Loucy (cell line): ENCODE data around the gene LCMT1.

Experiments used
- H2AFZ ChIP-seq: fragments of 200-600 bp; sonication (generic); 2 replicates; pipeline ENCODE4 v1.6.0; 2016; ENCODE audit warnings: antibody characterized with exemption, mild to moderate bottlenecking, low read length, moderate library complexity
- H3F3A ChIP-seq: fragments of 200-600 bp; 2 replicates; pipeline ENCODE4 v1.6.0; 2016; ENCODE audit warnings: antibody characterized with exemption, low read depth, mild to moderate bottlenecking
- H3K27me3 ChIP-seq: fragments of 200-600 bp; sonication (generic); 2 replicates; pipeline ENCODE4 v1.6.1; 2014; ENCODE audit warnings: low read length, mild to moderate bottlenecking; ENCODE audit not compliant: insufficient read depth, poor library complexity, severe bottlenecking
- H3K36me3 ChIP-seq: fragments of 200-600 bp; sonication (generic); 2 replicates; pipeline ENCODE4 v1.6.1; 2016; ENCODE audit warnings: low read length; ENCODE audit not compliant: insufficient read depth
- H3K4me1 ChIP-seq: fragments of 200-600 bp; sonication (generic); 2 replicates; pipeline ENCODE4 v1.5.1; 2014; ENCODE audit warnings: low read length, mild to moderate bottlenecking; ENCODE audit not compliant: insufficient read depth, poor library complexity, severe bottlenecking
- H3K4me2 ChIP-seq: fragments of 200-600 bp; sonication (generic); 2 replicates; pipeline ENCODE4 v1.6.0; 2014; ENCODE audit warnings: antibody characterized with exemption, low read length, low read depth, mild to moderate bottlenecking; ENCODE audit not compliant: poor library complexity, severe bottlenecking
- H3K4me3 ChIP-seq: fragments of 200-600 bp; sonication (generic); 2 replicates; pipeline ENCODE4 v1.5.1; 2014; ENCODE audit warnings: low read length, mild to moderate bottlenecking, mixed read lengths; ENCODE audit not compliant: poor library complexity, severe bottlenecking
- H3K79me2 ChIP-seq: fragments of 200-600 bp; sonication (generic); 2 replicates; pipeline ENCODE4 v1.6.1; 2014; ENCODE audit warnings: low read length; ENCODE audit not compliant: insufficient read depth
- H3K9ac ChIP-seq: fragments of 200-600 bp; sonication (generic); 2 replicates; pipeline ENCODE4 v1.6.0; 2014; ENCODE audit warnings: mild to moderate bottlenecking, low read depth, low read length, moderate library complexity; ENCODE audit not compliant: poor library complexity, severe bottlenecking
- H3K9me2 ChIP-seq: fragments of 200-600 bp; sonication (generic); replicated peaks from 2 replicates; pipeline ENCODE4 v1.6.1; 2016; ENCODE audit warnings: low read depth, low read length, mixed read lengths
- H3K9me3 ChIP-seq: fragments of 200-600 bp; sonication (generic); 2 replicates; pipeline ENCODE4 v1.6.1; 2014; ENCODE audit warnings: mild to moderate bottlenecking, antibody characterized with exemption, low read length, low read depth; ENCODE audit not compliant: insufficient read depth
- H4K20me1 ChIP-seq: fragments of 200-600 bp; sonication (generic); 2 replicates; pipeline ENCODE4 v1.6.0; 2014; ENCODE audit warnings: antibody characterized with exemption, low read length, mild to moderate bottlenecking; ENCODE audit not compliant: insufficient read depth, poor library complexity, severe bottlenecking
- EZH2phosphoT487 ChIP-seq: fragments of 200-600 bp; IDR thresholded peaks from 2 replicates; pipeline ENCODE4 v1.6.1; 2018; ENCODE audit warnings: antibody characterized with exemption, mild to moderate bottlenecking, moderate library complexity, borderline replicate concordance
- TF ChIP-seq, protein P1 (sequence below): fragments of 200-600 bp; sonication (generic); conservative IDR thresholded peaks from 2 replicates; pipeline ENCODE4 v1.5.1; 2014; ENCODE audit warnings: mild to moderate bottlenecking, antibody characterized with exemption, low read length

LCMT1 gene

GRCh38 chr16:25219070-25219737, 107.7 kb downstream of the LCMT1 start:
- no peaks in the 10 kb centered on the region for H3K9me3 ChIP-seq
- H3K4me1 ChIP-seq: no peaks in the 10 kb centered on the region
- no peaks in the 10 kb centered on the region for H4K20me1 ChIP-seq
- TF ChIP-seq, protein P1, sequence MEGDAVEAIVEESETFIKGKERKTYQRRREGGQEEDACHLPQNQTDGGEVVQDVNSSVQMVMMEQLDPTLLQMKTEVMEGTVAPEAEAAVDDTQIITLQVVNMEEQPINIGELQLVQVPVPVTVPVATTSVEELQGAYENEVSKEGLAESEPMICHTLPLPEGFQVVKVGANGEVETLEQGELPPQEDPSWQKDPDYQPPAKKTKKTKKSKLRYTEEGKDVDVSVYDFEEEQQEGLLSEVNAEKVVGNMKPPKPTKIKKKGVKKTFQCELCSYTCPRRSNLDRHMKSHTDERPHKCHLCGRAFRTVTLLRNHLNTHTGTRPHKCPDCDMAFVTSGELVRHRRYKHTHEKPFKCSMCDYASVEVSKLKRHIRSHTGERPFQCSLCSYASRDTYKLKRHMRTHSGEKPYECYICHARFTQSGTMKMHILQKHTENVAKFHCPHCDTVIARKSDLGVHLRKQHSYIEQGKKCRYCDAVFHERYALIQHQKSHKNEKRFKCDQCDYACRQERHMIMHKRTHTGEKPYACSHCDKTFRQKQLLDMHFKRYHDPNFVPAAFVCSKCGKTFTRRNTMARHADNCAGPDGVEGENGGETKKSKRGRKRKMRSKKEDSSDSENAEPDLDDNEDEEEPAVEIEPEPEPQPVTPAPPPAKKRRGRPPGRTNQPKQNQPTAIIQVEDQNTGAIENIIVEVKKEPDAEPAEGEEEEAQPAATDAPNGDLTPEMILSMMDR: no peak
- no peak for TF ChIP-seq EZH2phosphoT487
- no peaks in the 10 kb centered on the region for H3K9me2 ChIP-seq
- no peak overlapping the region for H3K4me3 ChIP-seq
- no peak overlapping the region for H3K4me2 ChIP-seq
- no peaks in the 10 kb centered on the region for H3K79me2 ChIP-seq
- H3F3A ChIP-seq: no peaks in the 10 kb centered on the region
- H2AFZ ChIP-seq: no peak overlapping the region
- H3K27me3 ChIP-seq: no peaks in the 10 kb centered on the region
- H3K36me3 ChIP-seq: no peaks in the 10 kb centered on the region
- H3K9ac ChIP-seq: no peak overlapping the region

DNA sequence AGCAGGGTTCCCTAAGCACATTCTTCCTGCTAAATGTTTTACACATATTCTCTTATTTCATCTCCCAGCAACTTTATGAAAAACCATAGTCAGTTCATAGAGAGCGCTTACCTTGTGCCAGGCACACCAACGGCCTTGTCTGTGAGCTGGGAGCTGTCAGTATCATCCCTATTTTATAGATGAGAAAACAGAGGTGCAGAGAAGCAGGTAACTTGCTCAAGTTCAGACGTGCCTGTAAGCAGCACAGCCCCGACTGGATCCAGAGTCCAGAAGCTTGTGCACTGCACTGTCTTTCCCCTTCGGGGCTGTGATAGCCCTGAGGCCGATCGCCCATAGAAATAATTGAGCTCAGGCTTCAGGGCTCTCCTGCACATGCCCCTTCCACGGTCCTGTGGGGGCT, 111.4 kb downstream of the LCMT1 start:
- no peaks in the 10 kb centered on the region for H3K36me3 ChIP-seq

GRCh38 chr16:25223964-25224363, 112.4 kb downstream of the LCMT1 start:
- H3K4me3 ChIP-seq: no peak overlapping the region
- H3K79me2 ChIP-seq: no peaks in the 10 kb centered on the region
- H3K4me2 ChIP-seq: no peak overlapping the region
- H3K9me2 ChIP-seq: no peaks in the 10 kb centered on the region
- no peak overlapping the region for H2AFZ ChIP-seq
- no peaks in the 10 kb centered on the region for H3K27me3 ChIP-seq
- peaks cover 7% of the 10 kb centered on the region for H3K4me1 ChIP-seq
- no peaks in the 10 kb centered on the region for H3K36me3 ChIP-seq
- TF ChIP-seq, protein P1: no peak
- no peak for TF ChIP-seq EZH2phosphoT487
- H4K20me1 ChIP-seq: no peaks in the 10 kb centered on the region
- no peaks in the 10 kb centered on the region for H3F3A ChIP-seq
- no peaks in the 10 kb centered on the region for H3K9me3 ChIP-seq
- H3K9ac ChIP-seq: no peak overlapping the region

More for the DNA sequence above, 111.4 kb downstream of the LCMT1 start:
- no peaks in the 10 kb centered on the region for H3K9me3 ChIP-seq
- H2AFZ ChIP-seq: no peak overlapping the region
- no peaks in the 10 kb centered on the region for H3K9me2 ChIP-seq
- H3K4me1 ChIP-seq: no peaks in the 10 kb centered on the region
- H3K9ac ChIP-seq: no peak overlapping the region
- no peaks in the 10 kb centered on the region for H3K79me2 ChIP-seq
- no peaks in the 10 kb centered on the region for H3K27me3 ChIP-seq
- H3K4me3 ChIP-seq: no peak overlapping the region
- TF ChIP-seq, protein P1: no peak
- TF ChIP-seq EZH2phosphoT487: no peak
- H3F3A ChIP-seq: no peaks in the 10 kb centered on the region
- H4K20me1 ChIP-seq: no peaks in the 10 kb centered on the region
- no peak overlapping the region for H3K4me2 ChIP-seq
